D341Med (cell line): ENCODE data around the gene IL24.

Experiments
- DNase-seq: peaks from one replicate; pipeline ENCODE4 v3.0.0; 2012; ENCODE audit warnings: low spot score

The IL24 gene

GRCh38 chr1:206925106-206925736 is 28.0 kb downstream of the IL24 start:
- DNase-seq, result no peak

- no peak for DNase-seq
These were observed 29.0 kb downstream of the IL24 start for GRCh38 chr1:206926286-206926685.

GRCh38 chr1:206929524-206929923 is 32.3 kb downstream of the IL24 start:
- DNase-seq, result no peak

GRCh38 chr1:206930210-206930798 is 33.1 kb downstream of the IL24 start:
- DNase-seq, result no peak

GRCh38 chr1:206931709-206932108 is 34.5 kb downstream of the IL24 start:
- no peak for DNase-seq

GRCh38 chr1:206932177-206932576 is 34.9 kb downstream of the IL24 start:
- DNase-seq, result no peak

- no peak for DNase-seq
These were observed 36.2 kb downstream of the IL24 start for GRCh38 chr1:206933333-206933945.

GRCh38 chr1:206935491-206936067 is 38.3 kb downstream of the IL24 start:
- DNase-seq, result peak; percentile 43

- no peak for DNase-seq
These were observed 40.2 kb downstream of the IL24 start for GRCh38 chr1:206937425-206937824.

GRCh38 chr1:206939131-206939530 is 41.9 kb downstream of the IL24 start:
- DNase-seq, result no peak

- DNase-seq, result no peak
These were observed 42.8 kb downstream of the IL24 start for GRCh38 chr1:206939841-206940587.

GRCh38 chr1:206940588-206940936 is 43.3 kb downstream of the IL24 start:
- DNase-seq, result no peak

GRCh38 chr1:206941766-206942418 is 44.6 kb downstream of the IL24 start:
- no peak for DNase-seq

GRCh38 chr1:206944703-206945102 is 47.5 kb downstream of the IL24 start:
- DNase-seq, result no peak

GRCh38 chr1:206945779-206946178 is 48.5 kb downstream of the IL24 start:
- DNase-seq, result no peak

GRCh38 chr1:206946261-206946660 is 49.0 kb downstream of the IL24 start, which contains the start of gene PIGR:
TSS of gene PIGR (minus strand) at chr1:206946466. CDS start at chr1:206940531, 5,935 bp downstream.
- no peak for DNase-seq

- no peak for DNase-seq
These were observed 50.0 kb downstream of the IL24 start for GRCh38 chr1:206947255-206947654.

- DNase-seq, result no peak
These were observed 52.0 kb downstream of the IL24 start for GRCh38 chr1:206949208-206949607.

GRCh38 chr1:206949641-206950040 is 52.4 kb downstream of the IL24 start:
- DNase-seq, result no peak

GRCh38 chr1:206951318-206952100 is 54.3 kb downstream of the IL24 start:
- DNase-seq, result no peak

- no peak for DNase-seq
These were observed 54.9 kb downstream of the IL24 start for GRCh38 chr1:206952171-206952570.
